SH-SY5Y (cell line): Measurements from ENCODE around the gene PRKG1.

Experiments
- GATA2 ChIP-seq: IDR thresholded peaks from 2 replicates; pipeline ENCODE4 v1.6.1; 2011; ENCODE audit warnings: mild to moderate bottlenecking, low read depth, low read length
- GATA3 ChIP-seq: IDR thresholded peaks from 2 replicates; pipeline ENCODE4 v1.6.1; 2011; ENCODE audit warnings: low read depth, mild to moderate bottlenecking, low read length, moderate library complexity

DNA sequence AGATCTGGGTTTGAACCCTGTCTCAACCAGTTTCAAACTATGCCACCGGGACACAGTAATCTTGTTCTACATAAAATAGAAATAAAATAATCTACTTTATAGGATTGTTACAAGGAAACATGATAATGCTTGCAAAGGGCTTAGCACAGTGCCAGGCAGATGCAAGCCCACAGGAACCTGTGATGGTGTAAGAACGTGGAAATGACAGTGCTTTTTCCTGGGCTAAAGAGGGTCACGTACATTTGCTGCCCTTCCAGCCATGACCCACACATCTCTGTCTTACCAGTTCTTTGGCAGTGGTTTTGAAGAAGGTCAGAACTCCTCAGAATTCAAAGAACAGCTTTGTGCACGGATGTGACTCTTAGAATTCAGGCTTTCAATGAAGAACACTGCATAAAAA, 342.2 kb downstream of the PRKG1 start:
- TF ChIP-seq GATA3 (no peak), GATA2 (no peak)
